ENCODE data around the gene PTPN21. TPM values are rescaled to one million over a fixed set of nuclear protein-coding genes. Genes with fewer than 3 reads are reported as not detected.

Gene PTPN21
- total RNA-seq: 21.6 TPM

DNA sequence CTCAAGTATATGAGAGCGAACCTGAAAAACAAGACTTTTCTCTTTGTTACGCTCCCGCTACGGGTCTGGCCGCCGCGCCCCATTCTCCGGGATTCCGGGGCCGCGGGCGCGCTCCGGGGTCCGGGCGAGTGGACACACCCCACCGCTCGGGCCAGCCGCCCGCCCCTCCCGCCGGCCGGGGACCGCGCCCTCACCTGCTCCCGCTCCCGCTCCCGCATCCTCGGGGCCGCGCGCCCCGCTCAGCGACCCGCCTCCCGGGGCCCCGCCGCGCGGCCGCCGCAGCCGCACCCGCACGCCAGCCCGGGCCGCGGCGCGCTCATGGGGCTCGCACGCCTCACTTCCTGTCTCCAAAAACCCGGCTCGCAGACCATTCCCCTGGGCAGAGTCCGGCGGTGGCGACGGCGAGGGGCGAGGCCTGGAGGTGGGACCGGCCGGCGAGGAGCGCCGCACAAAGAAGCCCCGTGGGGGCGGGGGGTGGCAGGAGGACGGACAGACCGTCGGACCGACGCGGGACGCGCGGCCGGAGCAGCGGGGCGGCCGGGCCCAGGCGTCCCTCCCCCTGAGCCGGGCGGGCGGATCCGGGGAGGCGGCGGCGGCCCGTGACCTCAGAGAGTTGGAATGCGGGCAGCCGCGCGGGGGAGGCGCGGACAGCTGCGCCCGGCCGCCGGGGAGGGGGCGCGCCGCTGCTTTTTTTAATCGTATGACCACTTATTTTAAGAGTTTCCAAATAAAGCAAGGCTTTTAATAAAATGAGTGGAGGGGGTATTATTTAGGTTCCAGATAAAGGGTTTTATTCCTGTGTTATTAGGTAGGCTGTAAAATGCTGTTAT lies at the start of gene PTPN21:
PTPN21 (minus strand) TSS at position 551 of the 830 bp plus-strand sequence. CDS start 4,590 bp downstream, outside the sequence.

DNA sequence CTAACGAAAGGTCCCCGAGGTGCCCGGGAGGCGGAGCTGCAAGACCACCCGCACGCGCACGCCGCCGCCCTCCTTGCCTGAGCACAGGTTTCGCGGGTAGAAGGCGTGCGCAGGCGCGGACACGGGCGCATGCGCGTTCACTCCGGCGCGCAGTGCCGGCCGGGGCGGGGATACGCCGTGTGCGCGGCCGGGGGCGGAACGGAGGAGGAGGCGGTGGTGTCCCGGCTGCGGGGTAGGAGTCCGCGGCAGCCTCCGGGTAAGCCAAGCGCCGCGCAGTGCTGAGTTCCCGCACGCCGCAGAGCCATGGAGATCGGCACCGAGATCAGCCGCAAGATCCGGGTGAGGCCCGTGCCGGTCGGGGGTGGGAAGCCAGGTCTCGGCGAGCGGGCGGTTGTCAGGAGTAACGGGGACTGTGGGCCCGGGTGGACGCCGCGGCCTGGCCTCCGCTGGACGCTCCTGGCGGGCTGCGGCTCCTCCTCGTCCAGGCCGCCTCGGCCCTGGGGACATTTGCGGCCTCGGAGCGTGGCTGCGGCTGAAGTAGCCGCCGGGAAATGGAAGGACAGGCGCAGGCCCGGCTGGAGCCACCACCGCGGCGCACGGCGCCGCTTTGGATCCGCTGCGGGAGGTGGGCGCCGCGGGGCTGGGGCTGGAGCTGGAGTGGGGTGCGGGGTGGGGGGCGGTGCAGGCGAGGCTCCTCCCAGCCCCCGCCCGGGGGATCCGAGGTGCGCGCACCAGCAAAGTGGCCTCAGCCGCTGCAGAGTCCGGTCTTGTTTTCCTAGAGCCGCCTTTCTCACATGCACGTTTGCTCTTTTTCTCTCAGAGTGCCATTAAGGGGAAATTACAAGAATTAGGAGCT lies 8.3 kb upstream of the PTPN21 start, which contains the start of gene ZC3H14:
ZC3H14 (plus strand) TSS at position 207 of the 856 bp plus-strand sequence; CDS start at position 304, 97 bp downstream.

Other genes with a start within 250 kb of the PTPN21 start
- 1.3 TPM for gene KCNK10, start 231.7 kb downstream of the PTPN21 start, total RNA-seq
- 44.7 TPM for gene SPATA7, start 169.3 kb downstream of the PTPN21 start, total RNA-seq
- 114 TPM for gene ZC3H14, start 8.0 kb upstream of the PTPN21 start, total RNA-seq
- gene EML5, start 237.9 kb upstream of the PTPN21 start, total RNA-seq: 45.7 TPM